Stimulated activated CD4-positive, alpha-beta T cell treated with anti-CD3 and anti-CD28 coated beads, TNF-alpha, amount 100 ng/mL, for 24 hours (primary cell): ENCODE data around the gene OR1S2.
"Not testable (repeated sequence)": the region's sequence is repeated elsewhere in the genome, so short reads cannot be mapped to it uniquely, and the experiment has no call there.

Experiments
- DNase-seq, 3 experiments: peaks; one replicate each; pipeline ENCODE4 v3.0.0-alpha.2; 2020; ENCODE audit warnings: low read depth in 3 of 3

Gene OR1S2

GRCh38 chr11:58204042-58204441, at the start of gene OR1S2:
Gene OR1S2 (minus strand): TSS chr11:58204142. CDS start chr11:58204142, 0 bp downstream.
- DNase-seq: no peak

GRCh38 chr11:58243954-58244353, 40.0 kb upstream of the OR1S2 start:
- no peak for DNase-seq

- DNase-seq: no peak
These were observed 24.1 kb upstream of the OR1S2 start for GRCh38 chr11:58227956-58228615.

- no peak for DNase-seq
These were observed 18.8 kb upstream of the OR1S2 start for GRCh38 chr11:58222721-58223120.

GRCh38 chr11:58216476-58216875, 12.5 kb upstream of the OR1S2 start:
- no peak for DNase-seq

GRCh38 chr11:58212420-58212819, 8.5 kb upstream of the OR1S2 start, which contains the start of gene OR1S1:
Gene OR1S1 (plus strand): TSS chr11:58212720.
- not testable (repeated sequence) for DNase-seq

GRCh38 chr11:58199271-58199670, 4.7 kb downstream of the OR1S2 start:
- no peak for DNase-seq

- DNase-seq: no peak
These were observed 8.0 kb downstream of the OR1S2 start for GRCh38 chr11:58195939-58196338.

GRCh38 chr11:58193391-58193790, 10.6 kb downstream of the OR1S2 start:
- no peak for DNase-seq

- no peak for DNase-seq
These were observed 11.7 kb downstream of the OR1S2 start for GRCh38 chr11:58192229-58192628.

GRCh38 chr11:58188770-58189169, 15.2 kb downstream of the OR1S2 start, which contains the start of gene OR9Q2:
Gene OR9Q2 (plus strand): TSS chr11:58189070. CDS start chr11:58190491, 1,421 bp downstream.
- DNase-seq: no peak

GRCh38 chr11:58186938-58187337, 17.0 kb downstream of the OR1S2 start:
- no peak for DNase-seq

GRCh38 chr11:58179648-58180047, 24.3 kb downstream of the OR1S2 start:
- DNase-seq: no peak

GRCh38 chr11:58178444-58178843, 25.5 kb downstream of the OR1S2 start:
- DNase-seq: no peak

GRCh38 chr11:58177409-58178054, 26.4 kb downstream of the OR1S2 start:
- no peak for DNase-seq

- no peak for DNase-seq
These were observed 38.3 kb downstream of the OR1S2 start for GRCh38 chr11:58165504-58166106.

GRCh38 chr11:58164990-58165389, 39.0 kb downstream of the OR1S2 start:
- DNase-seq: no peak

GRCh38 chr11:58164389-58164788, 39.6 kb downstream of the OR1S2 start:
- no peak for DNase-seq
